Upper lobe of right lung (tissue), 1 donor: ENCODE results near the gene ARHGEF12. TPM values are rescaled to one million over a fixed set of nuclear protein-coding genes. Genes with fewer than 3 reads are reported as not detected.

Source experiments
- ATAC-seq: fragments of 200-7000 bp; cut with Tn5 transposase; one replicate; pipeline ENCODE4 v1.9.1; 2020; ENCODE audit warnings: mild to moderate bottlenecking, moderate library complexity
- DNase-seq: peaks from one replicate; pipeline ENCODE4 v3.0.0-alpha.2; 2020
- H3K27ac ChIP-seq: fragments of 200-600 bp; one replicate; pipeline ENCODE4 v1.8.0; 2022
- H3K27me3 ChIP-seq: fragments of 200-600 bp; one replicate; pipeline ENCODE4 v1.8.0; 2022; ENCODE audit warnings: mild to moderate bottlenecking
- H3K36me3 ChIP-seq: fragments of 200-600 bp; one replicate; pipeline ENCODE4 v1.8.0; 2022
- H3K4me1 ChIP-seq: fragments of 200-600 bp; one replicate; pipeline ENCODE4 v1.8.0; 2022
- H3K4me3 ChIP-seq: fragments of 200-600 bp; one replicate; pipeline ENCODE4 v1.8.0; 2022; ENCODE audit warnings: mild to moderate bottlenecking
- H3K9me3 ChIP-seq: fragments of 200-600 bp; one replicate; pipeline ENCODE4 v1.8.0; 2022
- intact Hi-C: fragments of 100-400 bp; cut with DNase I; formaldehyde crosslinking; loops from one replicate; pipeline ENCODE4 v1.11.0; 2022
- total RNA-seq: library from RNA; stranded (reverse); fragmentation: NEBNext Ultra II Directional; extraction: Animal tissue kit (Norgen Biotek cat#: 25700); gene quantifications from one replicate; pipeline ENCODE4 v1.2.1, GENCODE V29; 2021
- TF ChIP-seq, protein P1 (sequence below): fragments of 200-600 bp; IDR thresholded peaks from one replicate; pipeline ENCODE4 v1.8.0; 2022; ENCODE audit warnings: antibody characterized with exemption
- donor health status: DM: no; HTN: yes; CAD: no; lungs with severe emphysema.

Gene ARHGEF12
- total RNA-seq, 1 donor from 2014 or later = 132 TPM

DNA sequence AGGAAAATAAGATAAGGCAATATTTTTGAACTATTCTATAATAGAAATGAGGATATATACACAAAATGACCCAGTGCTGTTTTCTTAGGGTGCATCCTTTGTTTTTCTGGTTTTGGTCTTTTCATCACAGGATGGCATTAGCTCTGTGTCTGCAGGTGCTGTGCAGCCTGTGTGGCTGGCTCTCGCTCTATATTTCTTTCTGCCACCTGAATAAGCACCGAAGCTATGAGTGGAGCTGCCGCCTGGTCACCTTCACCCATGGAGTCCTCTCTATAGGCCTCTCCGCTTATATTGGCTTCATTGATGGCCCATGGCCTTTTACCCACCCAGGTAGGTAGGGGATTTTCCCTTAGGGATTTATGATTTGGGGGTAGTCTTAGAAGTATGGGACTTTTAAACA, 8.9 kb upstream of the ARHGEF12 start:
- Histone ChIP-seq H3K36me3 (peaks cover 5% of the 10 kb centered on the region), H3K9me3 (no peaks in the 10 kb centered on the region), H3K27me3 (no peaks in the 10 kb centered on the region), H3K4me1 (peaks cover 17% of the 10 kb centered on the region), H3K27ac (no peak overlapping the region), H3K4me3 (no peak overlapping the region)
- TF ChIP-seq, protein P1, sequence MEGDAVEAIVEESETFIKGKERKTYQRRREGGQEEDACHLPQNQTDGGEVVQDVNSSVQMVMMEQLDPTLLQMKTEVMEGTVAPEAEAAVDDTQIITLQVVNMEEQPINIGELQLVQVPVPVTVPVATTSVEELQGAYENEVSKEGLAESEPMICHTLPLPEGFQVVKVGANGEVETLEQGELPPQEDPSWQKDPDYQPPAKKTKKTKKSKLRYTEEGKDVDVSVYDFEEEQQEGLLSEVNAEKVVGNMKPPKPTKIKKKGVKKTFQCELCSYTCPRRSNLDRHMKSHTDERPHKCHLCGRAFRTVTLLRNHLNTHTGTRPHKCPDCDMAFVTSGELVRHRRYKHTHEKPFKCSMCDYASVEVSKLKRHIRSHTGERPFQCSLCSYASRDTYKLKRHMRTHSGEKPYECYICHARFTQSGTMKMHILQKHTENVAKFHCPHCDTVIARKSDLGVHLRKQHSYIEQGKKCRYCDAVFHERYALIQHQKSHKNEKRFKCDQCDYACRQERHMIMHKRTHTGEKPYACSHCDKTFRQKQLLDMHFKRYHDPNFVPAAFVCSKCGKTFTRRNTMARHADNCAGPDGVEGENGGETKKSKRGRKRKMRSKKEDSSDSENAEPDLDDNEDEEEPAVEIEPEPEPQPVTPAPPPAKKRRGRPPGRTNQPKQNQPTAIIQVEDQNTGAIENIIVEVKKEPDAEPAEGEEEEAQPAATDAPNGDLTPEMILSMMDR = no peak
- intact Hi-C loops = no loop called here
- ATAC-seq (no peak), DNase-seq (no peak)

DNA sequence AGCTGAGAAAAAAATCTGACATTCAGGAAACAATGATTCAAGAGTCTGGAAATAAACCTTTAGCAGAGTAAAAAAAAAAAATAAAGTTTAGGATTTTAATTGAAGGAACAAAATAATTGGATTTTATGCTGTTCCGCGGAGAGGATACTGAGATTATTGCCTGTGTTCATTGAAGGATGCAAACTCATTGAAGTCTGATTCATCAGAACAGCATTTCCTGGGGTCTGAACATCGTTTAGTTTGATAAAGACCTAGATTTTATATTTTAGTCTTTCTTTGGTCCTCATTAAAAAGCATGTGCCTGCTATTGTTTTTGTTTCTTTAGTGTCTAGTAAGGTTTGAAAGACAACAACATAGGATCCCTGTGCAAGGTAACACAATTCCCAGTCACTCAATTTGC, 6.7 kb upstream of the ARHGEF12 start:
- Histone ChIP-seq H3K27me3 (no peaks in the 10 kb centered on the region), H3K4me1 (peaks cover 25% of the 10 kb centered on the region), H3K36me3 (peaks cover 5% of the 10 kb centered on the region), H3K4me3 (no peak overlapping the region), H3K27ac (no peak overlapping the region), H3K9me3 (no peaks in the 10 kb centered on the region)
- intact Hi-C loops = no loop called here
- TF ChIP-seq, protein P1 = no peak
- ATAC-seq = no peak
- no peak for DNase-seq

DNA sequence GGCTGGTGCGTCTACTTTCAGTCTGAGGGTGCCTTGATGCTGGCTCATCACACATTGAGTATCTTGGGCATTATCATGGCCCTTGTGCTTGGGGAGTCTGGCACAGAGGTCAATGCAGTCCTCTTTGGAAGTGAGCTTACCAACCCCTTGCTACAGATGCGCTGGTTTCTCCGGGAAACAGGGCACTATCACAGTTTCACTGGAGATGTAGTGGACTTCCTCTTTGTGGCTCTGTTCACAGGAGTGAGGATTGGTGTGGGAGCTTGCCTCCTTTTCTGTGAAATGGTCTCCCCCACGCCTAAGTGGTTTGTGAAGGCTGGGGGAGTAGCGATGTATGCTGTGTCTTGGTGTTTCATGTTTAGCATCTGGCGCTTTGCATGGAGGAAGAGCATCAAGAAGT, 6.2 kb upstream of the ARHGEF12 start:
- Histone ChIP-seq H3K27ac (no peak overlapping the region), H3K27me3 (no peaks in the 10 kb centered on the region), H3K9me3 (no peaks in the 10 kb centered on the region), H3K4me1 (peaks cover 26% of the 10 kb centered on the region), H3K36me3 (peaks cover 5% of the 10 kb centered on the region), H3K4me3 (no peak overlapping the region)
- DNase-seq (no peak), ATAC-seq (no peak)
- TF ChIP-seq, protein P1 = no peak
- intact Hi-C loops = no loop called here

DNA sequence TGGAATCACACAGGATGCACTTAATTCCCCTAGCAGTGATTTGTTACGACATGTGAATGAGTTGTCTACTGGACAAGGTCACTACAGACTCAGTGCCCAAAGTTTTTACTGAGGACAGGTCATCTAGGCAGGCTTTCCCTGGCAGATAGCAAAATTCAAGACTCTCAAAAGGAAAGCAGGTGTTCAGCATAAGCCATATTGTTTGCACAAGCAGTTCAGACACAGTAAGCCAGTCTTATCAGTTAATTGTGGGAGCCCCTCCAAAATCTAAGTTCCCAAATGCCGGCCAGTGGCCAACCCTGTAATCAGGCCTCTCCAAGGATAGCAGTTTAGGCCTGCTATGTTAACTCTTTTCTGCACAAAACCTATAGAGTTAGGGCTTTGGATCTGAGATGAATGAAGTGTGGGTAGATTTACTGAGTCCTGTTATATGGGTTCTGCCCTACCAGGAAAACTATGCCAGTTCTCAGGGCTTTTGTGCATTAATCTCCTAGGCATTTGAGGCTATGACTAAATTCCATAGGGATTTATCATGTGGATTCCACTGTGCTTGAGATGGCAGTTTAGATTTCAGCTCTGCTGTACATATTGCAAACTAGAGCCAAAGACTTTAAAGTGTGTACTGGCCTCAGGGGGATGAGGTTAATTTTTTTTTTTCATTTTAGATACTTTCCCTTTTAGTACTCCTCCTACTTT, 4.8 kb upstream of the ARHGEF12 start:
- H3K27ac ChIP-seq = no peak overlapping the region
- H3K9me3 ChIP-seq = no peaks in the 10 kb centered on the region
- peaks cover 20% of the 10 kb centered on the region for H3K4me1 ChIP-seq
- DNase-seq (no peak), ATAC-seq (no peak)
- intact Hi-C loops = no loop called here
- no peaks in the 10 kb centered on the region for H3K27me3 ChIP-seq
- no peak overlapping the region for H3K4me3 ChIP-seq
- peaks cover 5% of the 10 kb centered on the region for H3K36me3 ChIP-seq
- TF ChIP-seq, protein P1 = no peak

DNA sequence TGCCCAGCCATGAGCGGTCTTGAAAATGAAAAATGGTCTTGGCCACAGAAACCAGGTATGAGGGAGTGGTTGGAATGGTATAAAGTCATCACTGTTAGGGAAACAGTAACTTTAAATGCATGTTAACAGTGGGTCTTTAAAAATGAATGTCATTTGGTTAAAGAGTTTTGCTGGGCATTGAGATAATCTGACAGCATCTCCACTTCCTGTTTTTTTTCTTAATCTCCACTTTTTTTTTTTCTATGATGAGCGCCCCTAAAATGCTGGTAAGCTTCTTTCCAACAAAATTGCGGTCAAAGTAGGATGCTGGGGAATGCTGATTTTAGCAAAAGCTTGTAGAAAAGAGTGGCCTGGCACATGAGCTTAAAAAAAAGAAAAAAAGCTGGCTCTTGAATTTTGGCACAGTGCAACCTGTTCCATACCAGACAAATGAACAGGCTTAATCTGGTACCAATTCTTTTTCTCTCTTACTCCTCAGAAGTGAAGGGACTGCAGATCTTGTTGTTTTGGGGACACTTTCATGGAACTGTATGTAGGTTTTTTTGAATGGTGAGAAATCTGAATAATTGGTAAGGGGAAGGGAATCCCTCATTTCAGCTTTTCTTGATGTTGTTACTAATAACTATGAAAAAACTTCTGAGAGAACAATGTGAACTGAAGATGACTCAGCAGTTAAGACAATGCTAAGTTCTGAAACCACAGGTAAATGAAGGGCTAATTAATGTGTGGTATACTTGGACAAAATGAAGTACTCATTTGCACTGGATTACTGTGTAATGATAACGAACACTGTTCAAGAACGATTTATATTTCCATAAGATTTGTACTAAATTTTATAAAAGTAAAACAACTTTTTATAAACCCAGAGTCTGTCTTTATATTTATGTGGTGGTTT, 3.1 kb upstream of the ARHGEF12 start:
- Histone ChIP-seq H3K27me3 (no peaks in the 10 kb centered on the region), H3K27ac (no peak overlapping the region), H3K4me3 (no peak overlapping the region), H3K4me1 (peaks cover 12% of the 10 kb centered on the region), H3K9me3 (no peaks in the 10 kb centered on the region), H3K36me3 (peaks cover 5% of the 10 kb centered on the region)
- ATAC-seq (no peak), DNase-seq (no peak)
- TF ChIP-seq, protein P1 = no peak
- intact Hi-C loops = no loop called here
